ENCODE data around the gene SBK3. TPM values are rescaled to one million over a fixed set of nuclear protein-coding genes. Genes with fewer than 3 reads are reported as not detected.

Gene SBK3
- total RNA-seq, 6 donors from 2014 or later = 0.30 to 1.6 (median 0.94) TPM; not detected in 3

GRCh38 chr19:55552620-55553019, 7.3 kb upstream of the SBK3 start:
- ATAC-seq (ENCODE audit: low FRiP score in 2 of 2) = no peak
- TF ChIP-seq EP300 (IDR thresholded peaks at IDR 0.05) (no peak), POLR2AphosphoS5 (IDR thresholded peaks at IDR 0.05) (no peak), CTCF (IDR thresholded peaks at IDR 0.05) (no peak), POLR2A (IDR thresholded peaks at IDR 0.05) (no peak)
- peaks cover 0 to 12% (median 6%) of the 10 kb centered on the region in 4 donors for H3K4me1 ChIP-seq
- no peaks in the 10 kb centered on the region for H3K36me3 ChIP-seq
- WGBS, 2 donors = 59 to 65% methylated on average over 12 to 13 of the region's 13 CpGs
- no peak for DNase-seq
- H3K4me3 ChIP-seq = no peak overlapping the region
- H3K27ac ChIP-seq = no peak overlapping the region
- H3K9me3 ChIP-seq = no peaks in the 10 kb centered on the region
- no peaks in the 10 kb centered on the region for H3K27me3 ChIP-seq

GRCh38 chr19:55552206-55552605, 6.9 kb upstream of the SBK3 start:
- Histone ChIP-seq H3K4me3 (no peak overlapping the region), H3K9me3 (no peaks in the 10 kb centered on the region), H3K27ac (no peak overlapping the region), H3K36me3 (no peaks in the 10 kb centered on the region), H3K4me1 (peaks cover 0 to 16% (median 6%) of the 10 kb centered on the region in 4 donors), H3K27me3 (no peaks in the 10 kb centered on the region)
- 57 to 73% methylated on average over 5 of the region's 5 CpGs for WGBS, 2 donors
- no peak for ATAC-seq (ENCODE audit: low FRiP score in 2 of 2)
- TF ChIP-seq CTCF (IDR thresholded peaks at IDR 0.05) (no peak), POLR2AphosphoS5 (IDR thresholded peaks at IDR 0.05) (no peak), EP300 (IDR thresholded peaks at IDR 0.05) (no peak), POLR2A (IDR thresholded peaks at IDR 0.05) (no peak)
- no peak for DNase-seq

GRCh38 chr19:55550321-55550650, 4.9 kb upstream of the SBK3 start:
- Histone ChIP-seq H3K4me3 (peak overlapping the region in 1 of 4 donors; percentile 18), H3K4me1 (peaks cover 0 to 30% (median 6%) of the 10 kb centered on the region in 4 donors), H3K27ac (no peak overlapping the region), H3K27me3 (no peaks in the 10 kb centered on the region), H3K36me3 (no peaks in the 10 kb centered on the region), H3K9me3 (no peaks in the 10 kb centered on the region)
- DNase-seq (no peak), ATAC-seq (ENCODE audit: low FRiP score in 2 of 2) (no peak)
- no peak for TF ChIP-seq POLR2A (IDR thresholded peaks at IDR 0.05)
- no peak for TF ChIP-seq CTCF (IDR thresholded peaks at IDR 0.05)
- no peak for TF ChIP-seq EP300 (IDR thresholded peaks at IDR 0.05)
- TF ChIP-seq POLR2AphosphoS5 (IDR thresholded peaks at IDR 0.05) = no peak
- WGBS, 2 donors = 63 to 69% methylated on average over 7 of the region's 7 CpGs

GRCh38 chr19:55549500-55550320, 4.4 kb upstream of the SBK3 start:
- 50 to 52% methylated on average over 19 to 23 of the region's 36 CpGs for WGBS, 2 donors
- peak in 1 of 2 donors; percentile 19 for ATAC-seq (ENCODE audit: low FRiP score in 2 of 2)
- peak overlapping the region in 3 of 4 donors; percentile 17 to 33 (median 18) for H3K4me3 ChIP-seq
- H3K9me3 ChIP-seq = no peaks in the 10 kb centered on the region
- peaks cover 0 to 32% (median 6%) of the 10 kb centered on the region in 4 donors for H3K4me1 ChIP-seq
- no peak for TF ChIP-seq POLR2A (IDR thresholded peaks at IDR 0.05)
- TF ChIP-seq EP300 (IDR thresholded peaks at IDR 0.05) = no peak
- TF ChIP-seq CTCF (IDR thresholded peaks at IDR 0.05) = no peak
- no peak for TF ChIP-seq POLR2AphosphoS5 (IDR thresholded peaks at IDR 0.05)
- H3K27me3 ChIP-seq = no peaks in the 10 kb centered on the region
- DNase-seq = peak in 1 of 2 donors; percentile 81
- H3K27ac ChIP-seq = peak overlapping the region in 1 of 4 donors; percentile 29
- H3K36me3 ChIP-seq = no peaks in the 10 kb centered on the region

Measured in upper lobe of left lung (tissue), 6 donors.